ENCODE results near the gene CLMP.

DNA sequence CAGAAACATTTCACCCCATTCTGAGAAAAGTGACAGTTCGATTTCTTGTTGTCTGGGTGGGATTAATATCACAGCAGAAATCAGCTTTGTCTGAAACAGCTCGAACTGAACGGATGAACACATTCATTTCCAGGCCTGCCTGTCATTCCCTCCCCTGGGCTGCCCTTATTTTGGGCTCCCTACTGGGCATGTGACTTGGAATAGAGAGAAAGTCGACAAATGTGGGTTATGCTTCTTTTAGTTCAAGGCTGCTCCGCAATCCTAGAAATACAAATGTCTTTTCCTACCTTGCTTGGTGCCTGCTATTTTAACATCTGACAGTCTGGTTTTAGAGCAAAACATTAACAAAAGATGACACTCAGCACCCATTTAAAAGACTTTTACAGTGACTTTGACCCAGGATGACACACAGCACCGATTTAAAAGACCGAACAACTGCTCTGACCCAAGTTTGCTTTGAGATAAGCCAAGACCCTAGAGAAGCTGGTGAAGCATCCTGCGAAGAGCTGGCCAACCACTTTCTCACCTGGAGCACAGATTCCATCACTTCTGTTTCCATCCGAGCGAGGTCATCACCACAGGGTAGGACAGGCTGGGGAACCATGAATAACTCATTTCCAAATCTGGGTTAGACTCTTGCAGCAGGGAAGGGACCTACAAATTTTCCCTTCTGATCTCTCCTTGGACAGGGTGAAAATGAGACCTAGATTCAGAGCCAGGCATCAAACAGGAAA lies 13.1 kb downstream of the CLMP start:
- TF ChIP-seq TCF7L2 (IDR thresholded peaks at IDR 0.05; ENCODE audit: borderline replicate concordance, low read depth, low read length) = no peak
- no peak for TF ChIP-seq ZFHX2 (tag by site-specific recombination; conservative IDR thresholded peaks at IDR 0.05)
- TF ChIP-seq, protein P1, sequence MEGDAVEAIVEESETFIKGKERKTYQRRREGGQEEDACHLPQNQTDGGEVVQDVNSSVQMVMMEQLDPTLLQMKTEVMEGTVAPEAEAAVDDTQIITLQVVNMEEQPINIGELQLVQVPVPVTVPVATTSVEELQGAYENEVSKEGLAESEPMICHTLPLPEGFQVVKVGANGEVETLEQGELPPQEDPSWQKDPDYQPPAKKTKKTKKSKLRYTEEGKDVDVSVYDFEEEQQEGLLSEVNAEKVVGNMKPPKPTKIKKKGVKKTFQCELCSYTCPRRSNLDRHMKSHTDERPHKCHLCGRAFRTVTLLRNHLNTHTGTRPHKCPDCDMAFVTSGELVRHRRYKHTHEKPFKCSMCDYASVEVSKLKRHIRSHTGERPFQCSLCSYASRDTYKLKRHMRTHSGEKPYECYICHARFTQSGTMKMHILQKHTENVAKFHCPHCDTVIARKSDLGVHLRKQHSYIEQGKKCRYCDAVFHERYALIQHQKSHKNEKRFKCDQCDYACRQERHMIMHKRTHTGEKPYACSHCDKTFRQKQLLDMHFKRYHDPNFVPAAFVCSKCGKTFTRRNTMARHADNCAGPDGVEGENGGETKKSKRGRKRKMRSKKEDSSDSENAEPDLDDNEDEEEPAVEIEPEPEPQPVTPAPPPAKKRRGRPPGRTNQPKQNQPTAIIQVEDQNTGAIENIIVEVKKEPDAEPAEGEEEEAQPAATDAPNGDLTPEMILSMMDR (tag by site-specific recombination; IDR thresholded peaks at IDR 0.05) = no peak
- TF ChIP-seq ZNF560 (tag by site-specific recombination; IDR thresholded peaks at IDR 0.05; ENCODE audit: borderline replicate concordance) = no peak
- TF ChIP-seq ZNF16 (tag by site-specific recombination; IDR thresholded peaks at IDR 0.05; ENCODE audit: low read depth) = no peak
- TF ChIP-seq ZNF394 (tag by site-specific recombination; IDR thresholded peaks at IDR 0.05; ENCODE audit: borderline replicate concordance) = no peak
- TF ChIP-seq SETDB1 (IDR thresholded peaks at IDR 0.05; ENCODE audit: insufficient read length, low read length) = no peak
- TF ChIP-seq, protein P2, sequence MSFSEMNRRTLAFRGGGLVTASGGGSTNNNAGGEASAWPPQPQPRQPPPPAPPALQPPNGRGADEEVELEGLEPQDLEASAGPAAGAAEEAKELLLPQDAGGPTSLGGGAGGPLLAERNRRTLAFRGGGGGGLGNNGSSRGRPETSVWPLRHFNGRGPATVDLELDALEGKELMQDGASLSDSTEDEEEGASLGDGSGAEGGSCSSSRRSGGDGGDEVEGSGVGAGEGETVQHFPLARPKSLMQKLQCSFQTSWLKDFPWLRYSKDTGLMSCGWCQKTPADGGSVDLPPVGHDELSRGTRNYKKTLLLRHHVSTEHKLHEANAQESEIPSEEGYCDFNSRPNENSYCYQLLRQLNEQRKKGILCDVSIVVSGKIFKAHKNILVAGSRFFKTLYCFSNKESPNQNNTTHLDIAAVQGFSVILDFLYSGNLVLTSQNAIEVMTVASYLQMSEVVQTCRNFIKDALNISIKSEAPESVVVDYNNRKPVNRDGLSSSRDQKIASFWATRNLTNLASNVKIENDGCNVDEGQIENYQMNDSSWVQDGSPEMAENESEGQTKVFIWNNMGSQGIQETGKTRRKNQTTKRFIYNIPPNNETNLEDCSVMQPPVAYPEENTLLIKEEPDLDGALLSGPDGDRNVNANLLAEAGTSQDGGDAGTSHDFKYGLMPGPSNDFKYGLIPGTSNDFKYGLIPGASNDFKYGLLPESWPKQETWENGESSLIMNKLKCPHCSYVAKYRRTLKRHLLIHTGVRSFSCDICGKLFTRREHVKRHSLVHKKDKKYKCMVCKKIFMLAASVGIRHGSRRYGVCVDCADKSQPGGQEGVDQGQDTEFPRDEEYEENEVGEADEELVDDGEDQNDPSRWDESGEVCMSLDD (tag by site-specific recombination; IDR thresholded peaks at IDR 0.05) = no peak
- no peak for TF ChIP-seq ZNF521 (tag by site-specific recombination; IDR thresholded peaks at IDR 0.05)
- TF ChIP-seq ZSCAN30 (tag by site-specific recombination; IDR thresholded peaks at IDR 0.05) = no peak
- TF ChIP-seq, protein P3, sequence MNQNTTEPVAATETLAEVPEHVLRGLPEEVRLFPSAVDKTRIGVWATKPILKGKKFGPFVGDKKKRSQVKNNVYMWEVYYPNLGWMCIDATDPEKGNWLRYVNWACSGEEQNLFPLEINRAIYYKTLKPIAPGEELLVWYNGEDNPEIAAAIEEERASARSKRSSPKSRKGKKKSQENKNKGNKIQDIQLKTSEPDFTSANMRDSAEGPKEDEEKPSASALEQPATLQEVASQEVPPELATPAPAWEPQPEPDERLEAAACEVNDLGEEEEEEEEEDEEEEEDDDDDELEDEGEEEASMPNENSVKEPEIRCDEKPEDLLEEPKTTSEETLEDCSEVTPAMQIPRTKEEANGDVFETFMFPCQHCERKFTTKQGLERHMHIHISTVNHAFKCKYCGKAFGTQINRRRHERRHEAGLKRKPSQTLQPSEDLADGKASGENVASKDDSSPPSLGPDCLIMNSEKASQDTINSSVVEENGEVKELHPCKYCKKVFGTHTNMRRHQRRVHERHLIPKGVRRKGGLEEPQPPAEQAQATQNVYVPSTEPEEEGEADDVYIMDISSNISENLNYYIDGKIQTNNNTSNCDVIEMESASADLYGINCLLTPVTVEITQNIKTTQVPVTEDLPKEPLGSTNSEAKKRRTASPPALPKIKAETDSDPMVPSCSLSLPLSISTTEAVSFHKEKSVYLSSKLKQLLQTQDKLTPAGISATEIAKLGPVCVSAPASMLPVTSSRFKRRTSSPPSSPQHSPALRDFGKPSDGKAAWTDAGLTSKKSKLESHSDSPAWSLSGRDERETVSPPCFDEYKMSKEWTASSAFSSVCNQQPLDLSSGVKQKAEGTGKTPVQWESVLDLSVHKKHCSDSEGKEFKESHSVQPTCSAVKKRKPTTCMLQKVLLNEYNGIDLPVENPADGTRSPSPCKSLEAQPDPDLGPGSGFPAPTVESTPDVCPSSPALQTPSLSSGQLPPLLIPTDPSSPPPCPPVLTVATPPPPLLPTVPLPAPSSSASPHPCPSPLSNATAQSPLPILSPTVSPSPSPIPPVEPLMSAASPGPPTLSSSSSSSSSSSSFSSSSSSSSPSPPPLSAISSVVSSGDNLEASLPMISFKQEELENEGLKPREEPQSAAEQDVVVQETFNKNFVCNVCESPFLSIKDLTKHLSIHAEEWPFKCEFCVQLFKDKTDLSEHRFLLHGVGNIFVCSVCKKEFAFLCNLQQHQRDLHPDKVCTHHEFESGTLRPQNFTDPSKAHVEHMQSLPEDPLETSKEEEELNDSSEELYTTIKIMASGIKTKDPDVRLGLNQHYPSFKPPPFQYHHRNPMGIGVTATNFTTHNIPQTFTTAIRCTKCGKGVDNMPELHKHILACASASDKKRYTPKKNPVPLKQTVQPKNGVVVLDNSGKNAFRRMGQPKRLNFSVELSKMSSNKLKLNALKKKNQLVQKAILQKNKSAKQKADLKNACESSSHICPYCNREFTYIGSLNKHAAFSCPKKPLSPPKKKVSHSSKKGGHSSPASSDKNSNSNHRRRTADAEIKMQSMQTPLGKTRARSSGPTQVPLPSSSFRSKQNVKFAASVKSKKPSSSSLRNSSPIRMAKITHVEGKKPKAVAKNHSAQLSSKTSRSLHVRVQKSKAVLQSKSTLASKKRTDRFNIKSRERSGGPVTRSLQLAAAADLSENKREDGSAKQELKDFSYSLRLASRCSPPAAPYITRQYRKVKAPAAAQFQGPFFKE (tag by site-specific recombination; IDR thresholded peaks at IDR 0.05; ENCODE audit: borderline replicate concordance) = no peak
- TF ChIP-seq ZNF133 (tag by site-specific recombination; IDR thresholded peaks at IDR 0.05) = no peak
